GM10248 (cell line): Measurements from ENCODE around the gene PRKCH.

ENCODE experiments used
- CTCF ChIA-PET: fragments of 300-600 bp; sonication (Branson Sonifier 250); formaldehyde crosslinking; extraction: SDS; loops from one replicate; lab custom pipeline; 2021; ENCODE audit warnings: antibody characterized with exemption; lab: Yijun Ruan, JAX
- POLR2A ChIA-PET: fragments of 350-650 bp; sonication (Branson Sonifier 250); formaldehyde crosslinking; extraction: SDS; loops from one replicate; lab custom pipeline; 2020; ENCODE audit warnings: antibody characterized with exemption; lab: Yijun Ruan, JAX
- DNase-seq: peaks from one replicate; pipeline ENCODE4 v3.0.0; 2012; ENCODE audit errors: extremely low spot score
- TF ChIP-seq, protein P1 (sequence below): IDR thresholded peaks from 2 replicates; pipeline ENCODE4 v1.5.1; 2012; ENCODE audit warnings: mild to moderate bottlenecking, low read depth; ENCODE audit errors: extremely low read depth, missing control alignments, control extremely low read depth

PRKCH gene

DNA sequence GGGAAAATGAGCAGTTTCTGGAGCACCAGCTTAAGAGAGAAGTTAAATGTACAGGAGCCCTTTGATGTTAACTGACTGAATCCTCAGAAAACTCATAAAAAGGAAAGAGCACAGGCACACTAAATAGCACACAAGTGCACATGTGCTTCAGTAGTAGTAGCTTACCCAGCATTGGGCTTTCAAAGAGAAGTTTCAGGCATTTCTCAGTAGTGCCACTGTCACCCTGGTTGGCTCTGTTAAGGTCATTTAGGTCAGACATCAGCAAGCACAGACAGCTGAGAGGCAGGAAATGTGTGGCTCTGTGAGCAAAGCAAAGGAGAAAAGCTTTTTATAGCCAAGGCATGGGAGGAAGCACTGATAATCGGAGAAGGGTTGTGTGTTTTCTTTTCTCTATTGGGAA, 277.6 kb downstream of the PRKCH start:
- ChIA-PET CTCF (interaction anchor here (1.1 kb wide), 1 partner anchor 32 kb away, joined by 3 read pairs; no protein-coding TSS in a partner anchor), POLR2A (no interaction called here)
- no peak for DNase-seq
- TF ChIP-seq, protein P1, sequence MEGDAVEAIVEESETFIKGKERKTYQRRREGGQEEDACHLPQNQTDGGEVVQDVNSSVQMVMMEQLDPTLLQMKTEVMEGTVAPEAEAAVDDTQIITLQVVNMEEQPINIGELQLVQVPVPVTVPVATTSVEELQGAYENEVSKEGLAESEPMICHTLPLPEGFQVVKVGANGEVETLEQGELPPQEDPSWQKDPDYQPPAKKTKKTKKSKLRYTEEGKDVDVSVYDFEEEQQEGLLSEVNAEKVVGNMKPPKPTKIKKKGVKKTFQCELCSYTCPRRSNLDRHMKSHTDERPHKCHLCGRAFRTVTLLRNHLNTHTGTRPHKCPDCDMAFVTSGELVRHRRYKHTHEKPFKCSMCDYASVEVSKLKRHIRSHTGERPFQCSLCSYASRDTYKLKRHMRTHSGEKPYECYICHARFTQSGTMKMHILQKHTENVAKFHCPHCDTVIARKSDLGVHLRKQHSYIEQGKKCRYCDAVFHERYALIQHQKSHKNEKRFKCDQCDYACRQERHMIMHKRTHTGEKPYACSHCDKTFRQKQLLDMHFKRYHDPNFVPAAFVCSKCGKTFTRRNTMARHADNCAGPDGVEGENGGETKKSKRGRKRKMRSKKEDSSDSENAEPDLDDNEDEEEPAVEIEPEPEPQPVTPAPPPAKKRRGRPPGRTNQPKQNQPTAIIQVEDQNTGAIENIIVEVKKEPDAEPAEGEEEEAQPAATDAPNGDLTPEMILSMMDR: no peak

- ChIA-PET POLR2A (no interaction called here), CTCF (no interaction called here)
- no peak for DNase-seq
- TF ChIP-seq, protein P1: no peak
Observed at GRCh38 chr14:61599942-61600341, 278.6 kb downstream of the PRKCH start.
